Measurements from ENCODE around the gene CDCA5. TPM values are rescaled to one million over a fixed set of nuclear protein-coding genes. Genes with fewer than 3 reads are reported as not detected.

The CDCA5 gene
- polyA plus RNA-seq, 1 donor: 11.3 TPM

DNA sequence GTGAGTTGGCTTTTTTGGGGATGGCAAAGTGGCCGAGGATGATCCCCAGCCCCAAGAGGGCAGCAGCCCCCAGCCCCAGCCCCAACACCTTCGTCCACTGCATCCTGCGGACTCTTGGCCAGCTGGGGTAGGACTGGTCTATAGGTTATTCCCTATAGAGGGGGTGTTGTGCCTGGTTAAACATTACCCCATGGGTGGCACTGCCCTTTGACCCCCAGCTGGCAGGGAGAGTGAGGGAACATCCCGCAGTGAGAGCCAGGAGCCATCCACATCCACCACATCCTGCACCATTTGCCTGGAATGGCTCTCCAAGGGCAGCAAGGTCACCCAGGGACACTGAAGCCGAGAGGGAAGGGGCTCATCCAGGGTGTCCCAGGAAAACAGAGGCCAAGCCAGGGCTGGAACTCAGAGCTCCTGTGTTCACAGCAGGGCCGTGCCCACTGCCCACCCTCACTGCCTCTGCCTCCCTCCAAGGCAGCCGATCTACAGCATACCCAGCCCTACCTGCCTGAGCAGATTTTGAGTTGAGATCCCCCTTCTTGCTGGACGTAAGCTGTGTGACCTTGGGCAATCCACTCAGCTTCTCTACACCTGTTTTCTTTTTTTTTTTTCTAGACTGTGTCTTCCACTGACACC is 25.3 kb downstream of the CDCA5 start, which contains the start of gene NAALADL1:
Gene NAALADL1 (minus strand): TSS at position 135 of the 636 bp plus-strand sequence. CDS start 32 bp downstream, at position 103.
- Histone ChIP-seq H3K4me3 (ENCODE audit: low read length) (no peak within 1 kb of the TSS), H3K27ac (ENCODE audit: low read length) (no peak within 1 kb of the TSS), H3K9me3 (ENCODE audit: control insufficient read depth, low read depth, low read length) (no peaks in the 10 kb centered on the region), H3K27me3 (ENCODE audit: control insufficient read depth, insufficient read depth, low read length) (no peaks in the 10 kb centered on the region), H3K4me1 (ENCODE audit: control insufficient read depth, insufficient read depth, low read length) (peaks cover 31% of the 10 kb centered on the region), H3K36me3 (ENCODE audit: control insufficient read depth, insufficient read depth, low read length) (no peaks in the 10 kb centered on the region)
- DNase-seq: peak in 1 of 2 donors; percentile 37
- WGBS (ENCODE audit: insufficient coverage, low lambda C conversion rate): no CpG with 5 or more reads among the region's 8 CpGs

DNA sequence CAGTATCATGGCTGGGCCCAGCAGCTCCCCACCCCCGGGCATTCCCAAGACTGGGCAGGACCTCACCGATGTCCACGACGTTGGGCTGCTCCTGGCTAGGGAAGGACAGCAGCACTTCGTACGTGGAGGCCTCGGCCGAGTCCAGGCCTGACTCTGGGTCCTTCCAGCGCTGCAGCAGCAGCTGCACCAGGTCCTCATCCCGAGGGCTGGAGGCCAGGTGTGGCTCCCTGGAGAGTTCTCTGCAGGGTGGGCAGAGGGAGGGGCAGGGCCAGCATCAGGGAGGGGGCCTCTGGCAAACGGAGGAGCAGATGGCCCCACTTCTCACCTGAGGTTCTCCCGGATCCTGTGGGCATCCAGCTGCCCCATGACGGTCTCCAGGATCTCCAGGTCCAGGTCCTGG is 25.8 kb downstream of the CDCA5 start:
- Histone ChIP-seq H3K4me1 (ENCODE audit: control insufficient read depth, insufficient read depth, low read length) (peaks cover 32% of the 10 kb centered on the region), H3K27ac (ENCODE audit: low read length) (no peak overlapping the region), H3K27me3 (ENCODE audit: control insufficient read depth, insufficient read depth, low read length) (no peaks in the 10 kb centered on the region), H3K9me3 (ENCODE audit: control insufficient read depth, low read depth, low read length) (no peaks in the 10 kb centered on the region), H3K36me3 (ENCODE audit: control insufficient read depth, insufficient read depth, low read length) (no peaks in the 10 kb centered on the region), H3K4me3 (ENCODE audit: low read length) (no peak overlapping the region)
- no peak for DNase-seq
- no CpG with 5 or more reads among the region's 13 CpGs for WGBS (ENCODE audit: insufficient coverage, low lambda C conversion rate)

DNA sequence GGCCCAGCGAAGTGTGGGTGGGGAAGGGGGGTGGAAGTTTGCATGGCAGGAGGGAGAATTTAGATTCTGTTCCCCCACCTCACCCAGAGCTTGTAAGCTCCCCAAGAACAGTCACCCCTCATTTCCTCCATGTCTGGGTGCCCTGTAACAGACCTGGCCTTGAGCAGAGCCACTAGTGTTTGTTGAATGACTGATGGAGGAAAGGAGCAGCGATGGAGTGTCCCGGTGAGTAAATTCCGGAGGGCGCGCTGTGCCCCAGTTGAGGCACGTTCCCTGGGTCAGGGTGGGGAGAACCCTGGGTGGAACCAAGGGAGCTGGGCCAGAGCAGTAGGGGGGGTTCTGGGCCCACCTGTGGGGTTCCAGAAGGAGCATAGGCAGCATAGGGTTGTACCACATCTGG is 26.3 kb downstream of the CDCA5 start:
- Histone ChIP-seq H3K27ac (ENCODE audit: low read length) (no peak overlapping the region), H3K9me3 (ENCODE audit: control insufficient read depth, low read depth, low read length) (no peaks in the 10 kb centered on the region), H3K4me3 (ENCODE audit: low read length) (no peak overlapping the region), H3K36me3 (ENCODE audit: control insufficient read depth, insufficient read depth, low read length) (no peaks in the 10 kb centered on the region), H3K4me1 (ENCODE audit: control insufficient read depth, insufficient read depth, low read length) (peaks cover 32% of the 10 kb centered on the region), H3K27me3 (ENCODE audit: control insufficient read depth, insufficient read depth, low read length) (no peaks in the 10 kb centered on the region)
- no peak for DNase-seq
- WGBS (ENCODE audit: insufficient coverage, low lambda C conversion rate): no CpG with 5 or more reads among the region's 7 CpGs

DNA sequence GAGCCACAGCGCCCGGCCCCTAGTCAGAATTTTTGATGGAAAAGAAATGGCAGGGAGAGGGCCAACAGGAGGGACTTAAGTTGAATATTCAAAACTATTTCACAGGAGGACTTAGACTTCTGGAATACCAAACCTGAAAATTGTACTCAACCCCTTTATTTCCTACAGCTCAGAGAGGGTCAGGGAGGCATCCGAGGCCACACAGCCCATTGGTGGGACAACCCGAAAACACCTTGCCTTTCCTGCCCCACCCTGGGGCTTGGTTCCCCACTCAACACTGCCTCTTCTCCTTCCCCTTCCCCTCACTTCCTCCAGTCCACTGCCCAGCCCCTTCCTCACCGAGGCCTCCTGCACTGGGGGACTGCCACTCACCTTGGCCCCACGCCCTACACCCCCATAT is 26.8 kb downstream of the CDCA5 start:
- no peak overlapping the region for H3K4me3 ChIP-seq (ENCODE audit: low read length)
- no CpG with 5 or more reads among the region's 6 CpGs for WGBS (ENCODE audit: insufficient coverage, low lambda C conversion rate)

DNA sequence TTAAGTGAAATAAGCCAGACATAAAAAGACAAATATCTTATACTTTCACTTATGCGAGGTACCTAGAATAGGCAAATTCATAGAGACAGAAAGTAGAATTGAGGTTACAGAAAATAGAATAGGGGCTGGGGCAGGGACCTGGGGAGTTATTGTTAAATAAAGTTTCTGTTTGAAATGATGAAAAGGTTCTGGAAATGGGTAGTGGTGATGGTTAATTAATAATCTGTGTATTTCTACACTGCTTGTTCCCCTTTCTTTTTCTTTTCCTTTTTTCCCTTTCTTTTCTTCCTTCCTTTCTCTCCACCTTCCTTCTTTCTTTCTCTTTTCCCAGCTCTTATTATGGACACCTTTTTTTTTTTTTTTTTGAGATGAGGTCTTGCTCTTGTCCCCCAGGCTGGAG is 28.3 kb downstream of the CDCA5 start:
- DNase-seq: no peak
- Histone ChIP-seq H3K4me1 (ENCODE audit: control insufficient read depth, insufficient read depth, low read length) (peaks cover 32% of the 10 kb centered on the region), H3K27ac (ENCODE audit: low read length) (no peak overlapping the region), H3K27me3 (ENCODE audit: control insufficient read depth, insufficient read depth, low read length) (no peaks in the 10 kb centered on the region), H3K9me3 (ENCODE audit: control insufficient read depth, low read depth, low read length) (no peaks in the 10 kb centered on the region), H3K36me3 (ENCODE audit: control insufficient read depth, insufficient read depth, low read length) (no peaks in the 10 kb centered on the region), H3K4me3 (ENCODE audit: low read length) (no peak overlapping the region)
- no CpG with 5 or more reads among the region's 1 CpG for WGBS (ENCODE audit: insufficient coverage, low lambda C conversion rate)

More for the DNA sequence above, 26.8 kb downstream of the CDCA5 start:
- no peaks in the 10 kb centered on the region for H3K27me3 ChIP-seq (ENCODE audit: control insufficient read depth, insufficient read depth, low read length)
- no peaks in the 10 kb centered on the region for H3K36me3 ChIP-seq (ENCODE audit: control insufficient read depth, insufficient read depth, low read length)
- H3K27ac ChIP-seq (ENCODE audit: low read length): no peak overlapping the region
- DNase-seq: no peak
- H3K9me3 ChIP-seq (ENCODE audit: control insufficient read depth, low read depth, low read length): no peaks in the 10 kb centered on the region
- peaks cover 32% of the 10 kb centered on the region for H3K4me1 ChIP-seq (ENCODE audit: control insufficient read depth, insufficient read depth, low read length)

DNA sequence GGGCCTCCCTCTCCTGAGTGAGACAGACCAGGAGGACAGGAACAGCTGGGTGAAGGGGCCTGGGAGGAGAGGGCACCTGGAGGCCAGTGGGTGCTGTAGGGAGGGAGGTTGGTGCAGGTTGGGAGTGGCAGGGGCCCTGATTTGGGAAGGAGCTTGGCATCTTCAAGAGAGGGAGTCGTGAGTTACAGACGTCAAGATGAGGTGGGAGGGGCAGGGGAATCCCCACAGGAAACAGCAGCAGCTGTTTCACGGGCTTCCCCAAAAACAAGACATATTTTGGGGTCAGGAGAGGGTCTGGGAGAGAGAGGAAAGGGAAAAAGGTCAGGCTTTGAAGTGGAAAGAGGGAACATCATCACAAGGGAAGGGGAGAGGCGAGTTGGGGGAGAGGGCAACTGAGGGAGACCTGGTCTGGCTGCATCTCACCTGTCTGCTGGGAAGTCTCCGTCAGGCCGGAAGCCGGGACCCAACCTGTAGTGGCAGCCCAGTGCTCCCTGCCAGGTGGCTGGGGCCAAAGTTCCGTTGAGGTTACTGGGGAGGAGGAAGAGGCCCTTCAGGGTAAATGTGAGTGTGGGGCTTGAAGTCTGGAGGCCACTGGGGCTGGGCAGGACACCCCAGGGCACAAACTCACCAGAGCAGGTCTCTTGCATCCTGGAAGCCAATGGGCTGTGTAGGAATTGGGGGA is 29.9 kb downstream of the CDCA5 start:
- Histone ChIP-seq H3K9me3 (ENCODE audit: control insufficient read depth, low read depth, low read length) (no peaks in the 10 kb centered on the region), H3K4me3 (ENCODE audit: low read length) (no peak overlapping the region), H3K27me3 (ENCODE audit: control insufficient read depth, insufficient read depth, low read length) (no peaks in the 10 kb centered on the region), H3K36me3 (ENCODE audit: control insufficient read depth, insufficient read depth, low read length) (no peaks in the 10 kb centered on the region), H3K4me1 (ENCODE audit: control insufficient read depth, insufficient read depth, low read length) (peaks cover 24% of the 10 kb centered on the region), H3K27ac (ENCODE audit: low read length) (no peak overlapping the region)
- peak in 1 of 2 donors; percentile 70 for DNase-seq
- WGBS (ENCODE audit: insufficient coverage, low lambda C conversion rate): no CpG with 5 or more reads among the region's 8 CpGs

DNA sequence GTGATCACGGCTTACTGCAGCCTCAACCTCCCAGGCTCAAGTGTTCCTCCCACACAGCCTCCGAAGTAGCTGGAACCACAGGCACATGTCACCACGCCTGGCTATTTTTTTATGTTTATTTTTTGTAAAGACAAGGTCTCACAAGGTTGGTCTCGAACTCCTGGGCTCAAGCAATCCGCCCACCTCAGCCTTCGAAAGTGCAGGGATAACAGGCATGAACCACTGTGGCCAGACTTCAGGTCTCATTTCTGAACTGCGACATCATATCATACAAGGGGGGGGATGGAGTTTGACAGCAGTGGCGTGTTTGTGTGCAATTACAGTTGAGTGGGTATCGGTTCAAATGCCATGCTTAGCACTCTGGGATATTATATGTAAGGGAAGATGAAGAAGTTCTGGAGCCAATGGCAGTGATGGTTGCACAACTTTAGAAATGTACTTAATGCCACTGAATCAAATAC is 32.4 kb downstream of the CDCA5 start:
- no peak overlapping the region for H3K4me3 ChIP-seq (ENCODE audit: low read length)
- H3K27ac ChIP-seq (ENCODE audit: low read length): no peak overlapping the region
- H3K36me3 ChIP-seq (ENCODE audit: control insufficient read depth, insufficient read depth, low read length): no peaks in the 10 kb centered on the region
- H3K4me1 ChIP-seq (ENCODE audit: control insufficient read depth, insufficient read depth, low read length): peaks cover 17% of the 10 kb centered on the region
- H3K27me3 ChIP-seq (ENCODE audit: control insufficient read depth, insufficient read depth, low read length): peaks cover 4% of the 10 kb centered on the region
- WGBS (ENCODE audit: insufficient coverage, low lambda C conversion rate): no CpG with 5 or more reads among the region's 9 CpGs
- H3K9me3 ChIP-seq (ENCODE audit: control insufficient read depth, low read depth, low read length): no peaks in the 10 kb centered on the region
- DNase-seq: no peak

DNA sequence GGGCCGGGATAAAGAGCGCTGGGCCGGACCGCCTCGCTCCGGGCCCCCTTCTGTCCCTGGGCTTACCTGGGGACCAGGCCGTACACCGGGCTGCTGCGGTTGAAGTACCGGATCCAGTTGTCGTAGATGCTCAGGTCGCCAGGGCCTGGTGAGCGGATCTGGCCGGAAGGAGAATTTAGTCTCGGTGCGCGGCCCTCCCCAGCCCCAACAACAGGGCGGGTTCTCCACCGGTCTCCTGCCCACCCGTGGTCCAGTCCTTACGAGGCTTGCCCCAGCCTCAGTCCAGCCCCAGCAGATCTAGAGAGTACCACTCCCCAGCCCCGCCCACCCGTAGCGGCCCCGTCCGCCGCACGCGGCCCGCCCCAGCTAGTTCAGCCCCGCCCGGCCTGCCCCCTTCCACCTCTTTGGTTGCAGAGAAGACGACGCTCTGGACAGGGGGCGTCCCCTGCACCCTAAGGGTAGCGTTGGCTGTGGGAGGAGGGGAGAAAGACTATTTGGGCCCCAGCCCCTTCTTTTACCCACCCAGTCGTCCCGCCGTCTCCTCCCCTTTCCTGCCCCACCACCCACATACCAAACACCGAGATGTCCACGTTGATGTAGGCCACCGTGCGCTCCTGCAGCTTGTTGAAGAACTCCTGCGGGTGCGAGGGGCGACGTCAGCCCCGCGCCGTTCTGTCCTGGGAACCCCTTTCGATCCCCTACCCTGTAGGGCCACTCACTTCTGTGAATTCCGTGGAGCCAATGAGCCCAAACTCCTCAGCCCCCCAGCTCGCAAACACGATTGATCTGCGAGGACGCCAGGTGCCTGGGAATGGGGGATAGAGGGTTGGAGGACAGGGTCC is 36.0 kb downstream of the CDCA5 start:
- no CpG with 5 or more reads among the region's 56 CpGs for WGBS (ENCODE audit: insufficient coverage, low lambda C conversion rate)
- Histone ChIP-seq H3K27me3 (ENCODE audit: control insufficient read depth, insufficient read depth, low read length) (peaks cover 4% of the 10 kb centered on the region), H3K4me3 (ENCODE audit: low read length) (peak overlapping the region; percentile 46), H3K9me3 (ENCODE audit: control insufficient read depth, low read depth, low read length) (no peaks in the 10 kb centered on the region), H3K27ac (ENCODE audit: low read length) (no peak overlapping the region), H3K4me1 (ENCODE audit: control insufficient read depth, insufficient read depth, low read length) (peaks cover 10% of the 10 kb centered on the region), H3K36me3 (ENCODE audit: control insufficient read depth, insufficient read depth, low read length) (peaks cover 23% of the 10 kb centered on the region)
- DNase-seq: no peak

DNA sequence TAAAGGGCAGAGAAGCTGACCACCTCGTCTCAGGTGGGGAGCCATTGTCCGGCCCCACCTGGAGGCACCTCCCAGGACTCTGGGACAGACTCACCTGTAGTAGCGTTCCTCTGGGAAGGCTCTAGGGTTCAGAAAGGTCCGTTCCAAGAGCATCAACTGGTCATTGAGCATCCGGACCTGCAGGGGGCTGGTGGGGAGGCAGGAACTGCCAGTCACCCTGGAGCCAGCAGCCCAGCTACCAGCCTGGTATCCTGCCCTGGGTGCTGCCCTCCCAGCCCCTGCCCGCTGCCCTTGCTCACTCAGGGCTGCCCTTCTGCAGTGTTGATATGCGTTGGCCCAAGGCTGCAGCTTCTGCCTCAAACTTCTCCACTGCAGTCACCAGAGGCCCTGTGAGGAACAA is 38.1 kb downstream of the CDCA5 start:
- H3K9me3 ChIP-seq (ENCODE audit: control insufficient read depth, low read depth, low read length): no peaks in the 10 kb centered on the region
- peaks cover 4% of the 10 kb centered on the region for H3K27me3 ChIP-seq (ENCODE audit: control insufficient read depth, insufficient read depth, low read length)
- H3K4me1 ChIP-seq (ENCODE audit: control insufficient read depth, insufficient read depth, low read length): peaks cover 19% of the 10 kb centered on the region
- no CpG with 5 or more reads among the region's 7 CpGs for WGBS (ENCODE audit: insufficient coverage, low lambda C conversion rate)
- DNase-seq: no peak
- H3K27ac ChIP-seq (ENCODE audit: low read length): no peak overlapping the region
- H3K4me3 ChIP-seq (ENCODE audit: low read length): no peak overlapping the region
- H3K36me3 ChIP-seq (ENCODE audit: control insufficient read depth, insufficient read depth, low read length): peaks cover 23% of the 10 kb centered on the region

DNA sequence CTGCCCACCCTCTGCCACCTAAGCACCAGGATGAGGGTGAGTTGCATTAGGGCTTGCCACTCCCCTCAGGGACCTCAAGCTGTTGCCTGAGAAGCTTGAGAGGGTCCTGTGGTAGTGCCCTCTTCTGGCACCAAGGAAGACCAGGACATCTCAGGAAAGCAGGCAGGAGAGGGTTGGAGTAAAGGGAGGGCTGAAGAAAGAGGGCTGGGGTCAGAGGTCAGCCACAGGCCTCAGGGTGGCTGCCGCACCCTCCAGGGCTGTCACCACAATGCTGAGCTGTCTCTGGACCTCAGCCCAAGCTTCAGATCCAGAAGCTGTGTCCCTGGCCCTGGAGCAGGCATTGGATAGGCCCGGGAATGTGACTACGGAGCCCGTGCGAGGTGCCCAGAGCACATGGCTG is 38.8 kb downstream of the CDCA5 start:
- H3K36me3 ChIP-seq (ENCODE audit: control insufficient read depth, insufficient read depth, low read length): peaks cover 23% of the 10 kb centered on the region
- H3K27ac ChIP-seq (ENCODE audit: low read length): no peak overlapping the region
- H3K27me3 ChIP-seq (ENCODE audit: control insufficient read depth, insufficient read depth, low read length): peaks cover 4% of the 10 kb centered on the region
- no peaks in the 10 kb centered on the region for H3K9me3 ChIP-seq (ENCODE audit: control insufficient read depth, low read depth, low read length)
- no peak for DNase-seq
- no CpG with 5 or more reads among the region's 5 CpGs for WGBS (ENCODE audit: insufficient coverage, low lambda C conversion rate)
- peaks cover 19% of the 10 kb centered on the region for H3K4me1 ChIP-seq (ENCODE audit: control insufficient read depth, insufficient read depth, low read length)
- no peak overlapping the region for H3K4me3 ChIP-seq (ENCODE audit: low read length)
